ENCODE measurements around the gene C6orf141. TPM values are rescaled to one million over a fixed set of nuclear protein-coding genes. Genes with fewer than 3 reads are reported as not detected.

C6orf141 gene
- total RNA-seq, 1 experiment from 2014 or later = 2.1 TPM

- Histone ChIP-seq H3K27me3 (replicated peaks; ENCODE audit: control insufficient read depth, insufficient read depth, low read length) (no peaks in the 10 kb centered on the region), H3K36me3 (ENCODE audit: control insufficient read depth, insufficient read depth, low read length) (no peaks in the 10 kb centered on the region), H3K9me3 (no peaks in the 10 kb centered on the region), H3K4me3 (ENCODE audit: low read depth, low read length) (no peak overlapping the region), H3K4me1 (peaks cover 10% of the 10 kb centered on the region)
- no peaks in the 10 kb centered on the region for H3K27me3 Mint-ChIP-seq (ENCODE audit: insufficient read depth, unreplicated experiment)
- no peak overlapping the region for H3K4me3 Mint-ChIP-seq (ENCODE audit: unreplicated experiment)
- TF ChIP-seq CTCF (IDR thresholded peaks at IDR 0.05; ENCODE audit: insufficient read depth in 1 of 2, low read depth in 1 of 2, low read length in 1 of 2, severe bottlenecking in 1 of 2, unreplicated experiment in 1 of 2) = no peak
- no peak for DNase-seq
- BruUV-seq (replicated peaks) = no TSS peak
- H3K9me3 Mint-ChIP-seq (ENCODE audit: unreplicated experiment) = no peaks in the 10 kb centered on the region
- intact Hi-C loops (cut with micrococcal nuclease; ENCODE audit: unreplicated experiment) = no loop called here
- CTCF ChIA-PET = no interaction called here
- no peak overlapping the region for H3K27ac Mint-ChIP-seq (ENCODE audit: unreplicated experiment)
- H3K4me1 Mint-ChIP-seq (ENCODE audit: low read depth, unreplicated experiment) = peaks cover 6% of the 10 kb centered on the region
- POLR2A ChIA-PET = no interaction called here
- no peaks in the 10 kb centered on the region for H3K36me3 Mint-ChIP-seq (ENCODE audit: insufficient read depth, unreplicated experiment)
Observed at GRCh38 chr6:49527320-49527719, 23.1 kb upstream of the C6orf141 start.

GRCh38 chr6:49528571-49528970 is 21.9 kb upstream of the C6orf141 start:
- CTCF ChIA-PET = no interaction called here
- H3K27ac Mint-ChIP-seq (ENCODE audit: unreplicated experiment) = no peak overlapping the region
- intact Hi-C loops (cut with micrococcal nuclease; ENCODE audit: unreplicated experiment) = no loop called here

GRCh38 chr6:49530141-49530776 is 20.2 kb upstream of the C6orf141 start:
- BruUV-seq (replicated peaks) = no TSS peak
- Histone ChIP-seq H3K4me1 (no peaks in the 10 kb centered on the region), H3K9me3 (no peaks in the 10 kb centered on the region), H3K27me3 (replicated peaks; ENCODE audit: control insufficient read depth, insufficient read depth, low read length) (no peaks in the 10 kb centered on the region), H3K36me3 (ENCODE audit: control insufficient read depth, insufficient read depth, low read length) (no peaks in the 10 kb centered on the region), H3K4me3 (ENCODE audit: low read depth, low read length) (no peak overlapping the region)
- no peak for TF ChIP-seq CTCF (IDR thresholded peaks at IDR 0.05; ENCODE audit: insufficient read depth in 1 of 2, low read depth in 1 of 2, low read length in 1 of 2, severe bottlenecking in 1 of 2, unreplicated experiment in 1 of 2)
- intact Hi-C loops (cut with micrococcal nuclease; ENCODE audit: unreplicated experiment) = loop anchor here (5.0 kb wide), 1 partner anchor 42 kb away; no protein-coding TSS in a partner anchor
- Mint-ChIP-seq H3K27me3 (ENCODE audit: insufficient read depth, unreplicated experiment) (no peaks in the 10 kb centered on the region), H3K9me3 (ENCODE audit: unreplicated experiment) (no peaks in the 10 kb centered on the region), H3K36me3 (ENCODE audit: insufficient read depth, unreplicated experiment) (no peaks in the 10 kb centered on the region), H3K4me1 (ENCODE audit: low read depth, unreplicated experiment) (no peaks in the 10 kb centered on the region), H3K27ac (ENCODE audit: unreplicated experiment) (no peak overlapping the region), H3K4me3 (ENCODE audit: unreplicated experiment) (no peak overlapping the region)
- ChIA-PET POLR2A (no interaction called here), CTCF (no interaction called here)
- DNase-seq = no peak

More at GRCh38 chr6:49528571-49528970, 21.9 kb upstream of the C6orf141 start:
- Mint-ChIP-seq H3K36me3 (ENCODE audit: insufficient read depth, unreplicated experiment) (no peaks in the 10 kb centered on the region), H3K4me3 (ENCODE audit: unreplicated experiment) (no peak overlapping the region), H3K4me1 (ENCODE audit: low read depth, unreplicated experiment) (peaks cover 6% of the 10 kb centered on the region), H3K9me3 (ENCODE audit: unreplicated experiment) (no peaks in the 10 kb centered on the region), H3K27me3 (ENCODE audit: insufficient read depth, unreplicated experiment) (no peaks in the 10 kb centered on the region)
- DNase-seq = no peak
- Histone ChIP-seq H3K4me1 (peaks cover under 1% of the 10 kb centered on the region; the same call in 1 of the 2 replicates), H3K4me3 (ENCODE audit: low read depth, low read length) (no peak overlapping the region), H3K9me3 (no peaks in the 10 kb centered on the region), H3K36me3 (ENCODE audit: control insufficient read depth, insufficient read depth, low read length) (no peaks in the 10 kb centered on the region), H3K27me3 (replicated peaks; ENCODE audit: control insufficient read depth, insufficient read depth, low read length) (no peaks in the 10 kb centered on the region)
- no peak for TF ChIP-seq CTCF (IDR thresholded peaks at IDR 0.05; ENCODE audit: insufficient read depth in 1 of 2, low read depth in 1 of 2, low read length in 1 of 2, severe bottlenecking in 1 of 2, unreplicated experiment in 1 of 2)
- POLR2A ChIA-PET = no interaction called here
- BruUV-seq (replicated peaks) = no TSS peak

Data from Caco-2 (cell line).